ENCODE measurements around the gene ABCC3.
"Not testable (repeated sequence)": the region's sequence is repeated elsewhere in the genome, so short reads cannot be mapped to it uniquely, and the experiment has no call there.

The ABCC3 gene

DNA sequence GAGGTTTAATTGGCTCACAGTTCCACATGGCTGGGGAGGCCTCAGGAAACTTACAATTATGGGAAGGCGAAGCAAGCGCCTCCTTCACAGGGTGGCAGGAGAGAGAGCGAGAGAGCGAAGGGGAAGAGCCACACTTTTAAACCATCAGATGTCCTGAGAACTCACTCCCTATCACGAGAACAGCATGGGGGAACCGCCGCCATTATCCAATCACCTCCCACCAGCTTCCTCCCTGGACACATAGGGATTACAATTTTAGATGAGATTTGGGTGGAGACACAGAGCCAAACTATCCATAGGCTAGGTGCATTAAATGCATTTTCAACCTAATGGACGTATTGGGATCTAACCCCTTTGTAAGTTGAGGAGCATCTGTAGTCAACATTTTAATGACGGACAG lies 78.0 kb downstream of the ABCC3 start:
- TF ChIP-seq, protein P1, sequence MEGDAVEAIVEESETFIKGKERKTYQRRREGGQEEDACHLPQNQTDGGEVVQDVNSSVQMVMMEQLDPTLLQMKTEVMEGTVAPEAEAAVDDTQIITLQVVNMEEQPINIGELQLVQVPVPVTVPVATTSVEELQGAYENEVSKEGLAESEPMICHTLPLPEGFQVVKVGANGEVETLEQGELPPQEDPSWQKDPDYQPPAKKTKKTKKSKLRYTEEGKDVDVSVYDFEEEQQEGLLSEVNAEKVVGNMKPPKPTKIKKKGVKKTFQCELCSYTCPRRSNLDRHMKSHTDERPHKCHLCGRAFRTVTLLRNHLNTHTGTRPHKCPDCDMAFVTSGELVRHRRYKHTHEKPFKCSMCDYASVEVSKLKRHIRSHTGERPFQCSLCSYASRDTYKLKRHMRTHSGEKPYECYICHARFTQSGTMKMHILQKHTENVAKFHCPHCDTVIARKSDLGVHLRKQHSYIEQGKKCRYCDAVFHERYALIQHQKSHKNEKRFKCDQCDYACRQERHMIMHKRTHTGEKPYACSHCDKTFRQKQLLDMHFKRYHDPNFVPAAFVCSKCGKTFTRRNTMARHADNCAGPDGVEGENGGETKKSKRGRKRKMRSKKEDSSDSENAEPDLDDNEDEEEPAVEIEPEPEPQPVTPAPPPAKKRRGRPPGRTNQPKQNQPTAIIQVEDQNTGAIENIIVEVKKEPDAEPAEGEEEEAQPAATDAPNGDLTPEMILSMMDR (IDR thresholded peaks at IDR 0.05; ENCODE audit: control insufficient read depth, insufficient read depth, low read depth, low read length, missing control alignments) = no peak
- DNase-seq (ENCODE audit: low read depth) = no peak
- H3K4me3 ChIP-seq (ENCODE audit: control insufficient read depth, low read depth, low read length) = no peak overlapping the region

DNA sequence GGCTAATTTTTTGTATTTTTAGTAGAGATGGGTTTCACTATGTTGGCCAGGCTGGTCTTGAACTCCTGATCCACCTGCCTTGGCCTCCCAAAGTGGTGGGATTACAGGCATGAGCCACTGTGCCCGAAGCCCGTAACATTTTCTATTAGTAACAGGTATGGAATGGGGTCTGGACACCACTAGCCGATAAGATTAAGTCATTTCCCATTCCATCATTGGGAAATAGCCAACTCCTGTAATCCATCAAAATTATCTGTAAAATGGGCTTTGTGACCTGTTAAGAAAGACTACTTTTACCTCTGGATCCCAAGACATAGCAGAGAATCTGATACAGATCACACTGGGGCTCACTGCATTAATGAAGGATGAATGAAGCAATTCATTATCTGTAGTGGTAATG lies 80.8 kb downstream of the ABCC3 start:
- TF ChIP-seq, protein P1 (IDR thresholded peaks at IDR 0.05; ENCODE audit: control insufficient read depth, insufficient read depth, low read depth, low read length, missing control alignments) = no peak
- no peak overlapping the region for H3K4me3 ChIP-seq (ENCODE audit: control insufficient read depth, low read depth, low read length)
- DNase-seq (ENCODE audit: low read depth) = no peak

DNA sequence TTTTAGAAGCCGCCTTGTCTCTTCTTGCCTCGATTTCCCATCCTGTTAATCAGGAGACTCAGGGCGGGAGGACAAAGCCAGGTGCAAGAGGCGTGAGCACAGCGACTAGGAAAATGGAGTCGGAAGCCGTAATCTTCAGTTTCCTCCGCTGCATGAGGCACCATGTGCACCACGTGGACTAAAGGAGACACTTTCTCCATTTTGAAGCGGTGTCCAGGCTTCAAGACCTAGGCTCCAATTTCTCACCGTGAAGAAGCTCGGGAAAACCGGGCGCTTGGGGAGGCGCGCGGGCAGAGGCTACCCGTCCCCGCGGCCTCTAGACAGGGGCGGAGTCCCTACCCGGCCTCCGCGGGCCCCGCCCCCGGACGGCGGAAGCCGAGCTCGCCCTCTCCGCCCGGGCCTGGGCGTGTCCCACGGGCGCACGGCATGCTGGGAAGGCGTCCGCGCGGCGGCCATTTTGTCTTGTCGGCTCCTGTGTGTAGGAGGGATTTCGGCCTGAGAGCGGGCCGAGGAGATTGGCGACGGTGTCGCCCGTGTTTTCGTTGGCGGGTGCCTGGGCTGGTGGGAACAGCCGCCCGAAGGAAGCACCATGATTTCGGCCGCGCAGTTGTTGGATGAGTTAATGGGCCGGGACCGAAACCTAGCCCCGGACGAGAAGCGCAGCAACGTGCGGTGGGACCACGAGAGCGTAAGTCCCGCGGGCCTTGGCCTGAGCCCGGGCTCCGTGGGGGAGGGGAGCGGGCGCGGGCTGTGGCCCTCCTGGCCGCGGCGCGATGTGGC lies 84.7 kb downstream of the ABCC3 start, which contains the start of gene LUC7L3:
Gene LUC7L3, plus strand, starts transcription at position 460 of the 780 bp plus-strand sequence. Its CDS starts 130 bp downstream, at position 590.
- peak within 1 kb of the TSS; percentile 67 for H3K4me3 ChIP-seq (ENCODE audit: control insufficient read depth, low read depth, low read length)
- peak; percentile 61 for DNase-seq (ENCODE audit: low read depth)
- TF ChIP-seq, protein P1 (IDR thresholded peaks at IDR 0.05; ENCODE audit: control insufficient read depth, insufficient read depth, low read depth, low read length, missing control alignments) = no peak

DNA sequence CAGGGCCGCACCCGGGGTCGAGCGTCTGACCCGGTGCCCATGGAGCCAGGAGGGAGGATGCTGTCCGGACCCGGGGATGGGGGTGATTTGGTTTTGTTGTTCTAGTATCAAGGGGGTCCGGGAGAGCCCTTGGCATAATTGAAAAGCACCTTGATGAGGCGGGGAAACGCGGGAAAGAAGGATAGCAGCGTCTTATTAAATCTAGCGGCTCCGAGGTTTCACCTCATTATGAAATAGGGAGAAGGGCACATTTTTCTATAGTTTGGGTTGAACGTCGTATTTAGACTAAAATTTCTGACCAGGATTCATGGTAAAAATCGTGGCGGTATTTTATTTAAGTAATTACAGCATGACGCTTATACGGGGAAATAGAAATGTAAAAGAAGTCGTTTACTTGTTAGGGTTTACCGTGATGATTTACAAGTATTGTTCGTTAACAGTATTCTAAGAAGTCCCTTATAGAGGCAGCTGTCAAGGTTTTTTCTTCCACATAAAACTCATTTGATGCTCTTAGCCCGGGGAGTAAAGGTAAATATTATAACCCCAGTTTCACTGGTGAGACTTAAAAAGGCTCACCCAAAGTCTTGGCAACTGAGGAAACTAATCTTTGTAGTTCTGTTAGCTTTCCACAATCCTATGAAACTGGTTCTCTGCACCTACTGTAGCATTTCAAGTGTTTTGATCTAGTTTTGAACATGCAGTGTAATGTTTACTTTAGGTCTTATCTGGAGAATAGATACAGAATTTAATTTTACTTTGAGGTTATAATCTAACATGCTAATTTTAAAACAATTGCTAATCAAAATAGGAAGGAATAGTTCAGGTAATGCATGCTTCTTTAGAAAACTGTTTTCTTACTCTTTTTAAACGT lies 85.5 kb downstream of the ABCC3 start:
- TF ChIP-seq, protein P1 (IDR thresholded peaks at IDR 0.05; ENCODE audit: control insufficient read depth, insufficient read depth, low read depth, low read length, missing control alignments) = no peak
- H3K4me3 ChIP-seq (ENCODE audit: control insufficient read depth, low read depth, low read length) = peak overlapping the region; percentile 67
- no peak for DNase-seq (ENCODE audit: low read depth)

DNA sequence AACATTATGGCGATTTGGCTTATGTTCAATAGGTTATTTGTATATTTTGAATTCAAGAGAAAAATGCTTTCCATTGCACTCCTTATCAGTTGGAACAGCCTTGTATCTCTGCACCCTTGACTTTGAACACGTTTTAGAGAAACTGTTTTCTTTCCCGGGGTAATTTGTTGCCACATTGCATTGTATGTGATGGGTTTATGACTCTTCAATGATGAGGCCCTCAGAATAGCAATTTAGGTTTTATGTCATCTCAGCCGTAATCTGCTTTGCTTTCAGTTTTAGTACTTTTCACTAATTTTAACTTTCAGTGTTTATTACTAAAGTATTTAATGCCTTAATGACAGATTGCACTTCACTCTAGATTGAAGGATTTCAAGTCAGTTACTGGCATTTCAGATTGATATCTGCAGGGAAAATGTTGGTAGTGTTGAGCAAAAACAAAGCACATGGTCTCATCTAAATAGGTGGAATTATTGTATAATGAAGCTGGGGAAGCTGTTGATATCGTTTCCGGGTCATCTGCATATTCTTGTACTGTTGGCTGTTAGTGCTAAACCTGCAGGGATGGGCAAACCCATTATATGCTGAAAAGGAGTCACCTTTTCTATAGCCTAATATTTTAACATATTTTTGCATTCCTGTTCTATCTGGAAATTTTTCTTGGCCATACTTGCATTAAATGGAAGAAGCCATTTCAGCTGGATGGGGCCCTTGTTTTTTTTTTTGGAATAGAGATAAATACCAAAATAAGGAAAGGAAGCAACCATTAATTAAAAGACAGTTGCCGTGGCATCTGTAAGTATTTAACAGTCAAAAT lies 86.7 kb downstream of the ABCC3 start:
- TF ChIP-seq, protein P1 (IDR thresholded peaks at IDR 0.05; ENCODE audit: control insufficient read depth, insufficient read depth, low read depth, low read length, missing control alignments) = no peak
- no peak for DNase-seq (ENCODE audit: low read depth)
- H3K4me3 ChIP-seq (ENCODE audit: control insufficient read depth, low read depth, low read length) = peak overlapping the region; percentile 67

DNA sequence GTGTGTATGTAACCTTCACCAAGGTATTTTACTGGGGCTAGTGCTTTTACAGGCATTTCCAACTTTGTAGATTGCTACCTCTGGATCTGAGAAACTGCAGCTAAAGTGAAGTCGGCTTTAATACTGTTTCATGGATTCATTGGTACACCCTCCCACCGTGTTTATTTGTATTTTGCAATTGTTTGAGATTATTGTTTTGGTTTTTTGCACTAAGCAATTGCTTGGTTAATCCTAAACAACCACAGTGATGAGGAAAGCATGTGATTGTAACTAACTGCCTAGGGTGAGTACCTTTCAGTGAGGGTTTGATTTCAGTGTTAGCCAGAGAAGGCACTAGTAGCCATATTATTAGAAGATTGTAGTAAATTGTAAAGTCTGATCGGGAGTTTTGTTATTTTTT lies 88.1 kb downstream of the ABCC3 start:
- TF ChIP-seq, protein P1 (IDR thresholded peaks at IDR 0.05; ENCODE audit: control insufficient read depth, insufficient read depth, low read depth, low read length, missing control alignments) = no peak
- no peak overlapping the region for H3K4me3 ChIP-seq (ENCODE audit: control insufficient read depth, low read depth, low read length)
- DNase-seq (ENCODE audit: low read depth) = no peak

DNA sequence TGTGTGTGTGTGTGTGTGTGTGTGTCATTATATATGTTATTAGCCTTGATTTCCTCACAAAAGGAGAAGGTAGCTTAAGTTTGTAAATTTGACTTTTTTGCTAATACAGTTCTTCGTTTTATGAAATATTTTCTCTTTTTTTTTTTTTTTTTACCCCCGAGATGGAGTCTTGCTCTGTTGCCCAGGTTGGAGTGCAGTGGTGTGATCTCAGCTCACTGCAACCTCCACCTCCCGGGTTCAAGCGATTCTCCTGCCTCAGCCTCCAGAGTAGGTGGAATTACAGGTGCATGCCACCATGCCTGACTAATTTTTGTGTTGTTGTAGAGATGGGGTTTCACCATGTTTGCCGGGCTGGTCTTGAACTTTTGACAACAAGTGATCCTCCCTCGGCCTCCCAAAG lies 89.9 kb downstream of the ABCC3 start:
- not testable (repeated sequence) for H3K4me3 ChIP-seq (ENCODE audit: control insufficient read depth, low read depth, low read length); DNase-seq (ENCODE audit: low read depth)
